HCT116 (cell line): Measurements from ENCODE around the gene CDCP1. TPM values are rescaled to one million over a fixed set of nuclear protein-coding genes. Genes with fewer than 3 reads are reported as not detected.
A peak's percentile ranks its signal among the peaks of the same experiment; 100 is the strongest.

Experiments used
- ATAC-seq: fragments of 200-7000 bp; cut with Tn5 transposase; 2 replicates; pipeline ENCODE4 v1.9.1; 2020; ENCODE audit warnings: mild to moderate bottlenecking, moderate library complexity
- BruUV-seq: library from RNA; stranded (reverse); fragments of 400-500 nt; replicated peaks from 2 replicates; lab custom pipeline; 2021; lab: Mats Ljungman, UMichigan
- CTCF ChIA-PET: fragments of 300-600 bp; sonication (Branson Sonifier 250); formaldehyde crosslinking; loops from one replicate; lab custom pipeline; 2021; ENCODE audit warnings: antibody characterized with exemption; lab: Charles Lee
- POLR2A ChIA-PET: fragments of 300-600, 350-600 bp; sonication (Branson Sonifier 250); formaldehyde crosslinking; loops from one replicate; lab custom pipeline; 2021; ENCODE audit warnings: antibody characterized with exemption; lab: Charles Lee
- RAD21 ChIA-PET, 2 experiments: fragments of 300-600 bp; sonication (Branson Sonifier 250); formaldehyde crosslinking; loops; one replicate each; lab custom pipeline; 2023; ENCODE audit warnings: low total read pairs in 2 of 2; ENCODE audit not compliant: uncharacterized antibody in 2 of 2, unreplicated experiment in 2 of 2, low non-redundant PET in 1 of 2; lab: Charles Lee
- DNase-seq: peaks from one replicate; pipeline ENCODE4 v3.0.0-alpha.2; 2010; ENCODE audit warnings: low read depth, low spot score
- H2AFZ ChIP-seq: fragments of 200-600 bp; shearing (Covaris generic), sonication (generic); 2 replicates; pipeline ENCODE4 v1.6.1; 2017; ENCODE audit warnings: low read depth, mixed run types, mixed read lengths, antibody characterized with exemption, low read length; ENCODE audit not compliant: poor library complexity, severe bottlenecking
- H3K27ac ChIP-seq: 2 replicates; pipeline ENCODE4 v1.5.1; 2012; ENCODE audit warnings: low read depth, low read length
- H3K27me3 ChIP-seq: fragments of 200-600 bp; sonication (generic); 2 replicates; pipeline ENCODE4 v1.6.1; 2016; ENCODE audit warnings: mixed run types, low read length, mixed read lengths; ENCODE audit not compliant: insufficient read depth
- H3K36me3 ChIP-seq, 2 experiments: fragments of 200-500 bp in 1 of 2; fragments of 200-600 bp in 1 of 2; sonication (Bioruptor generic) in 1 of 2; sonication (generic) in 1 of 2; 2 replicates each; pipeline versions ENCODE4 v1.5.1 to v1.6.1; 2014 to 2016; ENCODE audit warnings: low read length in 2 of 2, inconsistent platforms in 1 of 2, mixed read lengths in 1 of 2, mixed run types in 1 of 2; ENCODE audit not compliant: insufficient read depth in 2 of 2, control insufficient read depth in 1 of 2
- H3K4me1 ChIP-seq, 2 experiments: fragments of 200-600 bp in 1 of 2; sonication (generic) in 1 of 2; 2 replicates each; pipeline versions ENCODE4 v1.5.1 to v1.6.1; 2012 to 2017; ENCODE audit warnings: low read length in 2 of 2, inconsistent platforms in 1 of 2, mild to moderate bottlenecking in 1 of 2, mixed read lengths in 1 of 2, mixed run types in 1 of 2, moderate library complexity in 1 of 2; ENCODE audit not compliant: insufficient read depth in 2 of 2, control insufficient read depth in 1 of 2
- H3K4me2 ChIP-seq: fragments of 200-600 bp; sonication (generic); 2 replicates; pipeline ENCODE4 v1.6.1; 2017; ENCODE audit warnings: mixed run types, low read length, mixed read lengths
- H3K4me3 ChIP-seq, 2 experiments: fragments of 200-600 bp in 1 of 2; sonication (generic) in 1 of 2; replicated peaks in 1 of 2; 2 replicates each; pipeline ENCODE4 v1.5.1; 2011 to 2016; ENCODE audit warnings: low read length in 2 of 2, control low read depth in 1 of 2, low read depth in 1 of 2, mild to moderate bottlenecking in 1 of 2, mixed read lengths in 1 of 2, mixed run types in 1 of 2
- H3K79me2 ChIP-seq: fragments of 200-600 bp; sonication (generic); 2 replicates; pipeline ENCODE4 v1.6.1; 2017; ENCODE audit warnings: mild to moderate bottlenecking, mixed run types, low read length, moderate library complexity, mixed read lengths; ENCODE audit not compliant: insufficient read depth
- H3K9ac ChIP-seq: fragments of 200-600 bp; sonication (generic); 2 replicates; pipeline ENCODE4 v1.6.1; 2016; ENCODE audit warnings: low read length, mixed read lengths
- H3K9me2 ChIP-seq: fragments of 200-600 bp; sonication (generic), shearing (Covaris generic); 2 replicates; pipeline ENCODE4 v1.6.1; 2017; ENCODE audit warnings: mixed run types, mild to moderate bottlenecking, moderate library complexity; ENCODE audit not compliant: insufficient read depth
- H3K9me3 ChIP-seq, 2 experiments: fragments of 200-500 bp in 1 of 2; fragments of 200-600 bp in 1 of 2; sonication (Bioruptor generic) in 1 of 2; sonication (generic) in 1 of 2; 2 replicates each; pipeline ENCODE4 v1.6.1; 2014 to 2017; ENCODE audit warnings: low read length in 2 of 2, mixed read lengths in 2 of 2, inconsistent platforms in 1 of 2, low read depth in 1 of 2, mild to moderate bottlenecking in 1 of 2, mixed run types in 1 of 2, moderate library complexity in 1 of 2; ENCODE audit not compliant: control insufficient read depth in 1 of 2, insufficient read depth in 1 of 2
- H4K20me1 ChIP-seq: fragments of 200-600 bp; sonication (generic), shearing (Covaris generic); 2 replicates; pipeline ENCODE4 v1.6.1; 2017; ENCODE audit warnings: mixed run types, mild to moderate bottlenecking, moderate library complexity; ENCODE audit not compliant: insufficient read depth
- CEBPB ChIP-seq: IDR thresholded peaks from 2 replicates; pipeline ENCODE4 v1.6.1; 2012; ENCODE audit warnings: low read depth
- EGR1 ChIP-seq: IDR thresholded peaks from 2 replicates; pipeline ENCODE4 v1.6.1; 2012; ENCODE audit warnings: low read depth
- ELF1 ChIP-seq: IDR thresholded peaks from 2 replicates; pipeline ENCODE4 v1.6.1; 2012; ENCODE audit warnings: low read depth, borderline replicate concordance
- EZH2 ChIP-seq: fragments of 200-600 bp; sonication (generic); IDR thresholded peaks from 2 replicates; pipeline ENCODE4 v1.6.1; 2017; ENCODE audit warnings: antibody characterized with exemption, mixed run types
- EZH2phosphoT487 ChIP-seq: fragments of 200-600 bp; IDR thresholded peaks from 2 replicates; pipeline ENCODE4 v1.6.1; 2018; ENCODE audit warnings: antibody characterized with exemption, borderline replicate concordance
- JUND ChIP-seq: IDR thresholded peaks from 2 replicates; pipeline ENCODE4 v1.6.1; 2012
- POLR2AphosphoS5 ChIP-seq: IDR thresholded peaks from 2 replicates; pipeline ENCODE4 v1.6.1; 2011; ENCODE audit warnings: mild to moderate bottlenecking, low read depth, low read length, moderate library complexity
- SIN3A ChIP-seq: IDR thresholded peaks from 2 replicates; pipeline ENCODE4 v1.6.1; 2012; ENCODE audit warnings: low read depth
- SP1 ChIP-seq: IDR thresholded peaks from 2 replicates; pipeline ENCODE4 v1.6.1; 2012; ENCODE audit warnings: low read depth
- TCF7L2 ChIP-seq: IDR thresholded peaks from 2 replicates; pipeline ENCODE4 v1.7.0; 2011; ENCODE audit warnings: borderline replicate concordance, inconsistent platforms; ENCODE audit not compliant: insufficient read depth, insufficient read length; ENCODE audit errors: extremely low read depth
- YY1 ChIP-seq: IDR thresholded peaks from 2 replicates; pipeline ENCODE4 v1.6.1; 2011; ENCODE audit warnings: low read length, low read depth, moderate library complexity, mild to moderate bottlenecking; ENCODE audit not compliant: insufficient replicate concordance; ENCODE audit errors: extremely low read depth
- intact Hi-C: fragments of 100-400 bp; cut with micrococcal nuclease; formaldehyde crosslinking; loops from 2 replicates; pipeline ENCODE4 v1.10.0; 2022
- total RNA-seq: library from RNA; stranded (reverse); gene quantifications from one replicate; pipeline ENCODE4 v1.2.1, GENCODE V29; 2021; ENCODE audit not compliant: unreplicated experiment
- TF ChIP-seq, protein P1 (sequence below): IDR thresholded peaks from 2 replicates; pipeline ENCODE4 v1.6.1; 2012; ENCODE audit warnings: low read depth
- TF ChIP-seq, protein P2 (sequence below): IDR thresholded peaks from 2 replicates; pipeline ENCODE4 v1.6.1; 2012
- TF ChIP-seq, protein P3 (sequence below): IDR thresholded peaks from 2 replicates; pipeline ENCODE4 v1.6.1; 2012

Gene CDCP1
- total RNA-seq, 1 experiment from 2014 or later = 196 TPM

DNA sequence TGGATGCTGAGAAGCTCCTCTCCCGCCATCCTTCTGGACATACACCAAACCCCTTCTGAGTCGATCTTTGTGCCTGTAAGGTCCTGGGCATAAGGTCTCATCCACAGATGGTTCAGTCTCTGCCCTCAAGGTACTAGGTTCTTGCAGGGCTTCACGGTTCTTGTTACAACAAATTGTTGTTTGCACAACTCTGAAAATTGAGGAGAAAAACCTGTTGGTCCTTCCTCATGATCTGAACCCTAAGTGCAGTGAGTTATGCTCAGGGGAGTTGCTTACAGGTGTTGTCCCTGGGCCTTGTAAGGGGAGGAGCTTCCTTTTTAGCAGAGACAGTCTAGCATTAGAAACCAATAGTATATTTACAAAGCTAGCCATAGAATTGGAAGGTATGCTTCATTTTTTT is 15.7 kb downstream of the CDCP1 start:
- Histone ChIP-seq H3K79me2 (peaks cover 96% of the 10 kb centered on the region), H3K27me3 (no peaks in the 10 kb centered on the region), H3K9me2 (no peaks in the 10 kb centered on the region), H3K4me2 (peak overlapping the region; percentile 22), H3K4me1 (peaks cover 83 to 100% of the 10 kb centered on the region in 2 experiments), H3K4me3 (no peak overlapping the region), H3K9me3 (no peaks in the 10 kb centered on the region), H3K9ac (peak overlapping the region; percentile 45), H4K20me1 (peaks cover 2% of the 10 kb centered on the region; the same call in 1 of the 2 replicates), H3K36me3 (peaks cover 0 to 34% of the 10 kb centered on the region in 2 experiments; a peak in 2 of 4 replicates), H3K27ac (no peak overlapping the region), H2AFZ (no peak overlapping the region)
- TF ChIP-seq POLR2AphosphoS5 (0 out of 2 replicates have a peak, but pooled peaks have one; percentile 12), TCF7L2 (no peak)
- BruUV-seq = no TSS peak
- ChIA-PET CTCF (interaction anchor here (1.3 kb wide), 1 partner anchor 80 kb away, joined by 3 read pairs; no protein-coding TSS in a partner anchor), RAD21 (interaction anchor here in 1 of 2 experiments (1.0 kb wide), 1 partner anchor 80 kb away, joined by 3 read pairs; no protein-coding TSS in a partner anchor), POLR2A (interaction anchor here (1.1 to 1.9 kb wide), 2 partner anchors 10 to 16 kb away, joined by 3 to 7 read pairs; partner anchors contain the start of gene CDCP1)
- ATAC-seq (no peak), DNase-seq (no peak)
- intact Hi-C loops = no loop called here

DNA sequence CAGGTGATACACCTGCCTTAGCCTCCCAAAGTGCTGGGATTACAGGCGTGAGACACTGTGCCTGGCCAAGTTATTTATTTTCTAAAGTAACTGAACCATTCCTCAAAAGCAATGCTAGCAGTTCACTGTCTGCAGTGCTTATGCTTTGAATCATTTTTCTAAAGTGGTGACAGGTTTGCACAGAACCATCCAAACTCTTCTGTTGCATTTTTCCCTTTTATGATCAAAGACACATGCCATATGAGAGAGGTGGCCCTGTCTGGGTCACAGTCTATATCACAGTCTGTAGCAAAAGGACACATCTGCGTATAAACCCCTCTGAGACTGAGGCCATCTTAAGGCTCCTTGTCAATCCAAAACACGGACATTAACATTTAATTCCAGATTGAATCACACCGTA is 17.2 kb downstream of the CDCP1 start:
- CTCF ChIA-PET = no interaction called here
- POLR2A ChIA-PET = no interaction called here
- BruUV-seq = no TSS peak
- peak overlapping the region; percentile 3; the same call in 1 of the 2 replicates for H3K4me2 ChIP-seq
- ATAC-seq (no peak), DNase-seq (no peak)
- H3K27ac ChIP-seq = no peak overlapping the region
- H3K4me3 ChIP-seq = no peak overlapping the region
- H3K9ac ChIP-seq = no peak overlapping the region
- H3K4me1 ChIP-seq = peaks cover 85 to 100% of the 10 kb centered on the region in 2 experiments
- intact Hi-C loops = no loop called here
- no peaks in the 10 kb centered on the region for H3K9me3 ChIP-seq
- TF ChIP-seq SP1 = no peak
- TF ChIP-seq JUND = no peak
- no peak for TF ChIP-seq SIN3A
- TF ChIP-seq, protein P1, sequence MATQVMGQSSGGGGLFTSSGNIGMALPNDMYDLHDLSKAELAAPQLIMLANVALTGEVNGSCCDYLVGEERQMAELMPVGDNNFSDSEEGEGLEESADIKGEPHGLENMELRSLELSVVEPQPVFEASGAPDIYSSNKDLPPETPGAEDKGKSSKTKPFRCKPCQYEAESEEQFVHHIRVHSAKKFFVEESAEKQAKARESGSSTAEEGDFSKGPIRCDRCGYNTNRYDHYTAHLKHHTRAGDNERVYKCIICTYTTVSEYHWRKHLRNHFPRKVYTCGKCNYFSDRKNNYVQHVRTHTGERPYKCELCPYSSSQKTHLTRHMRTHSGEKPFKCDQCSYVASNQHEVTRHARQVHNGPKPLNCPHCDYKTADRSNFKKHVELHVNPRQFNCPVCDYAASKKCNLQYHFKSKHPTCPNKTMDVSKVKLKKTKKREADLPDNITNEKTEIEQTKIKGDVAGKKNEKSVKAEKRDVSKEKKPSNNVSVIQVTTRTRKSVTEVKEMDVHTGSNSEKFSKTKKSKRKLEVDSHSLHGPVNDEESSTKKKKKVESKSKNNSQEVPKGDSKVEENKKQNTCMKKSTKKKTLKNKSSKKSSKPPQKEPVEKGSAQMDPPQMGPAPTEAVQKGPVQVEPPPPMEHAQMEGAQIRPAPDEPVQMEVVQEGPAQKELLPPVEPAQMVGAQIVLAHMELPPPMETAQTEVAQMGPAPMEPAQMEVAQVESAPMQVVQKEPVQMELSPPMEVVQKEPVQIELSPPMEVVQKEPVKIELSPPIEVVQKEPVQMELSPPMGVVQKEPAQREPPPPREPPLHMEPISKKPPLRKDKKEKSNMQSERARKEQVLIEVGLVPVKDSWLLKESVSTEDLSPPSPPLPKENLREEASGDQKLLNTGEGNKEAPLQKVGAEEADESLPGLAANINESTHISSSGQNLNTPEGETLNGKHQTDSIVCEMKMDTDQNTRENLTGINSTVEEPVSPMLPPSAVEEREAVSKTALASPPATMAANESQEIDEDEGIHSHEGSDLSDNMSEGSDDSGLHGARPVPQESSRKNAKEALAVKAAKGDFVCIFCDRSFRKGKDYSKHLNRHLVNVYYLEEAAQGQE = no peak
- no peak for TF ChIP-seq ELF1
- TF ChIP-seq, protein P2, sequence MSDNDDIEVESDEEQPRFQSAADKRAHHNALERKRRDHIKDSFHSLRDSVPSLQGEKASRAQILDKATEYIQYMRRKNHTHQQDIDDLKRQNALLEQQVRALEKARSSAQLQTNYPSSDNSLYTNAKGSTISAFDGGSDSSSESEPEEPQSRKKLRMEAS = no peak
- TF ChIP-seq POLR2AphosphoS5 = no peak
- TF ChIP-seq, protein P3, sequence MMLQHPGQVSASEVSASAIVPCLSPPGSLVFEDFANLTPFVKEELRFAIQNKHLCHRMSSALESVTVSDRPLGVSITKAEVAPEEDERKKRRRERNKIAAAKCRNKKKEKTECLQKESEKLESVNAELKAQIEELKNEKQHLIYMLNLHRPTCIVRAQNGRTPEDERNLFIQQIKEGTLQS = no peak
- no peak for TF ChIP-seq YY1
- TF ChIP-seq EGR1 = no peak
- TF ChIP-seq CEBPB = no peak
- TF ChIP-seq EZH2 = no peak
- TF ChIP-seq EZH2phosphoT487 = no peak
- TF ChIP-seq TCF7L2 = no peak
- no peak overlapping the region for H2AFZ ChIP-seq
- H3K9me2 ChIP-seq = no peaks in the 10 kb centered on the region
- no peaks in the 10 kb centered on the region for H3K27me3 ChIP-seq
- peaks cover 0 to 34% of the 10 kb centered on the region in 2 experiments; a peak in 2 of 4 replicates for H3K36me3 ChIP-seq
- H3K79me2 ChIP-seq = peaks cover 99% of the 10 kb centered on the region
- peaks cover 2% of the 10 kb centered on the region; the same call in 1 of the 2 replicates for H4K20me1 ChIP-seq
- RAD21 ChIA-PET = no interaction called here
